HCEC 1CT (cell line): Measurements from ENCODE around the gene CRIP3.
A peak's percentile ranks its signal among the peaks of the same experiment; 100 is the strongest.

Source experiments
- DNase-seq: peaks from one replicate; pipeline ENCODE4 v3.0.0-alpha.2; 2017

The CRIP3 gene

DNA sequence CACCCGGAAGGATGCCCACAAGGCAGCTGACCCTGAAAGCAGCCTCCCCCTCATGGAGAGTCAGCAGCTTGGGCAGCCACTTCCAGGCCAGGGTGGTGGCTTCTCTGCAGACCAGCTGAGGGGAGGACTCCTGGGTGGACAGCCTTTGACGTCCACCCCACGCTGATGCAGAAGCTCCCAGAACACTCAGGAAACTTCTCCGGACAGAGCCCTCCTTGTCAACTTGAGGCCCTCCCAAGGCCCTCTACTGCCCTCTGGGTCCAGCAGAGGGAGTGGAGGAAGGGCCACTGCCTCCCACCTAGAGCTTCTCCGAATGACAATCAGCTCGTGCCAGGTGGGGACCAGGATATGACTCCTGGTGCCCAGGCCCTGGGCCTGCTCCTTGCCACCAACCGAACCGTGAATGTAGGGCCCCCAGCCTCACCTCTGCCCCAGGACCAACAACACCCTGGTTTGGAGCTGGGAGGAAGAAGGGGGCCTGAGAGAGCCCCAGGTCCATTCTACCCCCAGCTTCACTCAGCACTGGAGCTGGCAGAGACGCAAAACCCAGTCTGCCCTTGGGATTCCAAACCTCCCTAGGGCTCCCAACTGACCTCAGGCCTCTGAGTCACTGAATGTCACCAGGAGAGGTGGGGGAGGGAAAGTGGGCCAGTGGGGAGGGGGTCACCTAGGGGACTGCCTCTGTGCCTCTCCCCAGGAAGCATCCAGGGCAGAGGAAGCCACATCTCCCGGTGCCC lies 21.5 kb downstream of the CRIP3 start:
- no peak for DNase-seq

DNA sequence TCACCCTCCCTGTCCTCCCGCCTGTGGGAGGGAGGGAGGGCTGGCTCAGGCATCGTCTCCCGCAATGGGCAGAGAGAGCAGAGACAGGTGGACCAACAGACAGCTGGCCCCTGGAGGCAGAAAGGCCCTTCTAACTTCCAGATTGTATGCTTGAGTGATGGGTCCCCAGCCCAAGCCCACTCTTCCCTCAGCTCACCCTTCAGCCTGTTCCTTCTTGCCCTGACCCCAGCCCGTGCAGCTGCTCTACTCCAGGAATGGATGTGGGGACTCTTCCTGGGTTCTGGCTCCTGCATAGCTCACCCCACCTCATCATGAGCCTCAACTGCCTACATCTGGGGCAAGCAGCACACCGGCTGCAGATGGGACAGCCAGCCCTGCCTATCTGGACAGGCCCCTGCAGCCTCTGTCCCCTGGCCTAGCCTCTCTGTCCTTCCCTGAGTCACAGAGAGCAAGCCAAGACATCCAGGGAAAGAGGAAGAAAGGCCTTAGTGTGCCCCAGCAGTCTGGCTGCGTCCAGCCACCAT lies 22.1 kb downstream of the CRIP3 start:
- DNase-seq = no peak

DNA sequence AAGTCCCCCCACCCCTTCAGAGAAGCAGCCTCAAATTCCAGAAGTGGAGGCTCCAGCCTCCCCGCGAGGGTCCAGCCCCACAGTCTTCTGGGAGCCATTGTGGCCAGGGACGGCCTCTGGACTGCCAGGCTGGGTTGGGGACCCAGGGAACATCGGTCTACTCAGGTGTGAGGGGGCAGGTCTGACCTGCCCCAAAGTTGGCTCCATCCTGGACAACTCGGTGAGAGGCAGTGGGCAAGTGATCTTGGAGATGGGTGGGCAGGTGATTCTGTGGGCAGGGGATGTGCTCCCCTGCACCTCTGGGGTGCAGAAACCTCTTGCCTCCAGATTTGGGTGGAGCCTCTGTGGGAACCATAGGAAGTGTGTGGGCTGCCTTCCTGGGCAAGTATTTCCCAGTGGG lies 22.8 kb downstream of the CRIP3 start:
- no peak for DNase-seq

DNA sequence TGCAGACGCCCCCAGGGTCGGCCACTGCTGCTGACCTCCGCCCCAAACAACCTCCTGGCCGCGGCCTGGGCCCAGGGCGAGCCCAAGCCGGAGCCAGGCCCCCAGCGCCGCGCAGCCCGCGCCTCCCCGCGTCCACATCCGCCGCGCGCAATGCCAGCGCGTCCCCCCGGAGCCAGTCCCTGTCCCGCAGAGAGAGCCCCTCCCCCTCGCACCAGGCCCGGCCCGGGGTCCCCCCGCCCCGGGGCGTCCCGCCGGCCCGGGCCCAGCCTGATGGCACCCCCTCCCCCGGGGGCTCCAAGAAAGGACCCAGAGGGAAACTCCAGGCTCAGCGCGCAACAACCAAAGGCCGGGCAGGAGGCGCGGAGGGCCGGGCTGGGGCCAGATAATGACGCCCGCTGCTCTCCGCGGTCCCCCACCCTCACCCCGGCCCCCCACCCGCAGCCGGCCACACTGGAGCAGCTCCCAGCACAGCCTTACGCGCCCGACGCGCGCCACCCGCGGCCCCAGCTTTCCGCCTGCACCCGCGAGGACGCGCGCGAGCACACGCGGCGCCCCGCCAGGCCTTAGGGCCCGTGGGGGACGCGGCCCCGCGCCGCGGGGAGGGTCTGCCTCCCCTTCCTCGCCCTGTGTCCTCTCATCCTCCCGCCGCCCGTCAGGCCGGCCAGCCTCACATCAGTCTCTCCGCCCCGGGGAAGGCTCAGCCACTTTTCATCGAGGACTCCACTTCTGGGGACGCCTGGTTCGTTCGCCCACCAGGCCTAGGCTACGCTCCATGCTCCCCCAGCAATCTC lies 23.4 kb downstream of the CRIP3 start:
- DNase-seq = no peak

DNA sequence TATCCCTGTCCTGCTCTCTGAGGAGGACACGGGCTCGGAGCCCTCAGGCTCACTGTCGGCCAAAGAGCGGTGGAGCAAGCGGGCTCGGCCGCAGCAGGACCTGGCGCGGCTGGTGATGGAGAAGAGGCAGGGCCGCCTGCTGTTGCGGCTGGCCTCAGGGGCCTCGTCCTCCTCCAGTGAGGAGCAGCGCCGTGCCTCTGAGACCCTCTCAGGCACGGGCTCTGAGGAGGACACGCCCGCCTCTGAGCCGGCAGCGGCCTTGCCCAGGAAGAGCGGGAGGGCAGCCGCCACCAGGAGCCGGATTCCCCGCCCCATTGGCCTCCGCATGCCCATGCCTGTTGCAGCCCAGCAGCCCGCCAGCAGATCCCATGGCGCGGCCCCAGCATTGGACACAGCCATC lies 24.7 kb downstream of the CRIP3 start:
- no peak for DNase-seq

DNA sequence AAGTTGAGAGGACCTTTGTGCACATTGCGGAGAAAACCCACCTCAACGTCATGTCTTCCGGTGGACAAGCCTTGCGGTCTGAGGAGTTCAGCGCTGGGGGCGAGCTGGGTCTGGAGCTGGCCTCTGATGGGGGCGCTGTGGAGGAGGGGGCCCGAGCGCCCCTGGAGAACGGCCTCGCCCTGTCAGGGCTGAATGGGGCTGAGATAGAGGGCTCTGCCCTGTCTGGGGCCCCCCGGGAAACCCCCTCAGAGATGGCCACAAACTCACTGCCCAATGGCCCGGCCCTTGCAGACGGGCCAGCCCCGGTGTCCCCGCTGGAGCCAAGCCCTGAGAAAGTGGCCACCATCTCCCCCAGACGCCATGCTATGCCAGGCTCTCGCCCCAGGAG lies 25.1 kb downstream of the CRIP3 start:
- no peak for DNase-seq

DNA sequence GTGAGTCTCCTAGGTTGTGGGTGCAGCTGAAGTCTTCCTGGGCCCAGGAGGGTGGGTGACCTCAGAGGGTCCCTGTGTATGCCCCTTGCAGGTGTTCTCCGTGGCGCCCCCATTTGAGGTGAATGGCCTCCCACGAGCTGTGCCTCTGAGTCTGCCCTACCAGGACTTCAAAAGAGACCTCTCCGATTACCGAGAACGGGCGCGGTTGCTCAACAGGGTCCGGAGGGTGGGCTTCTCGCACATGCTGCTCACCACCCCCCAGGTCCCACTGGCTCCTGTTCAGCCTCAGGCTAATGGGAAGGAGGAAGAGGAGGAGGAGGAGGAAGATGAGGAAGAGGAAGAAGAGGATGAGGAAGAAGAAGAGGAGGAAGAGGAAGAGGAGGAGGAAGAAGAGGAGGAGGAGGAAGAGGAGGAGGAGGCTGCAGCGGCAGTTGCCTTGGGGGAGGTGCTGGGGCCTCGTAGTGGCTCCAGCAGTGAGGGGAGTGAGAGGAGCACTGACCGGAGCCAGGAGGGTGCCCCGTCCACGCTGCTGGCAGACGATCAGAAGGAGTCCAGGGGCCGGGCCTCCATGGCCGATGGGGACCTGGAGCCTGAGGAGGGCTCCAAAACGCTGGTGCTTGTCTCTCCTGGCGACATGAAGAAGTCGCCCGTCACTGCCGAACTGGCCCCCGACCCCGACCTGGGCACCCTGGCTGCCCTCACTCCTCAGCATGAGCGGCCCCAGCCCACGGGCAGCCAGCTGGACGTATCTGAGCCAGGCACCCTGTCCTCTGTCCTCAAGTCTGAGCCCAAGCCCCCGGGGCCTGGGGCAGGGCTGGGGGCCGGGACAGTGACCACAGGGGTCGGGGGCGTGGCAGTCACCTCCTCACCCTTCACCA lies 25.8 kb downstream of the CRIP3 start:
- no peak for DNase-seq

DNA sequence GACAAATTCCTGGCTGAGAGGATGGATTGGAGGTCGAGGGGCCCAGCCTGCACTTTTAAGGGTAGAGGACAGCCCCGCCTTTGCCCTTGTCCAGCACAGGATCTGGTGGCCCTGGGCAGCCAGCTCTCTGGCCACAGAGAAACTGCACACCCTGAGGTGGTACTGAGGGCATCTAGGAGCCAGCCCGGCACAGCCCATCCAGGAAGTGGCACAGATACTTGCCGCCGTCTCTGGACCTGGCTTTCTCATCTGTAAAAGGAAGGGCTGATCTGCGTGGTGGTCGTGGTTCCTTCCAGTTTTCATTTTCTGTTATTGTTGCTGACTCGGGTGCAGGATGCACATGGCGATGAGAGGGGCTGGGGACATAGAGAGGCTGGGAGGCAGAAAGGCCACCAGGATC lies 26.6 kb downstream of the CRIP3 start:
- DNase-seq = no peak

DNA sequence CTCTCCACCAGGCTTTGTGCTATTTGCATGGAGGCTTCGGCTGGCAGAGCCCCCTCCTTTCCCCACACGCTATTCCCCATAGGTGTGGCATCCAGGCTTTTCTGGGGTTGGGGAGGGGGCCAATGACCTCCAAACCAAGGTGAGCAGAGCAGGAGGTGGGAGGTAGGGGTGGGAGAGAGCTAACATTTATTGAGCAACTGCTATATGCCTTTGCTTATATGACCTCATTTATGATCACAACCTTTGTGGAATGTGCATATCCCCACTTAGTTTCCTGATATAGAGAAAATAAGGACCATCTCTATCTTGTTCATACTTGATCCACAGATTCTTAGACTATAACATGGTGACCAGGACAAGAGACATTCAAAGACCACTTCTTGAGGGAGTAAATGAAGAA lies 28.4 kb downstream of the CRIP3 start:
- no peak for DNase-seq

DNA sequence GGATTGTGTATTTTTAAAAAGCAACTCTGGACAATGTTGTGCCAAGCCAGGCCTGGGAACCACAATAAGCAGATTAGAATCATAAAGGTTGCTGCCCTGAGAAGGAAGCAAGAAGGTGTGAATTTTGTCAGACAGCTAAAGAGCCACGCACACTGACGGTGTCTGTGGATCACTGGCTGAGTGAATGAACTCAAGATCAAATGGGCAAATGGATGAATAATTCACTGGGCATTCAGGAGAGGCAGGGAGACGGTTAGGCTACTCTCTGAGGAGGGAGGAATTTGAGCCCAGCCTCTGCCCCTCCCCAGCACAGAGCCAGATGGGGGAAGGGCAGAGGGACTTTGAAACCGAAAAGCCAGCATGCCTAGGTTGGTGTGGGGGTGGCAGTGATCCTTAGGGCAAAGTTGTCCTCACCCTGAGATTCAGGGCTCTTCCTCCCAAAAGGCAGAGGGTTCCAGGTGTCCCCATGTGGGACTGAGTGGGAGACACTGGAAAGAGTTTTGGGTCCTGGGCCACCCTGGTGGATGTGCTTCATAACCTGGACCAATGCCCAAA lies 30.0 kb downstream of the CRIP3 start:
- DNase-seq = peak; percentile 29

DNA sequence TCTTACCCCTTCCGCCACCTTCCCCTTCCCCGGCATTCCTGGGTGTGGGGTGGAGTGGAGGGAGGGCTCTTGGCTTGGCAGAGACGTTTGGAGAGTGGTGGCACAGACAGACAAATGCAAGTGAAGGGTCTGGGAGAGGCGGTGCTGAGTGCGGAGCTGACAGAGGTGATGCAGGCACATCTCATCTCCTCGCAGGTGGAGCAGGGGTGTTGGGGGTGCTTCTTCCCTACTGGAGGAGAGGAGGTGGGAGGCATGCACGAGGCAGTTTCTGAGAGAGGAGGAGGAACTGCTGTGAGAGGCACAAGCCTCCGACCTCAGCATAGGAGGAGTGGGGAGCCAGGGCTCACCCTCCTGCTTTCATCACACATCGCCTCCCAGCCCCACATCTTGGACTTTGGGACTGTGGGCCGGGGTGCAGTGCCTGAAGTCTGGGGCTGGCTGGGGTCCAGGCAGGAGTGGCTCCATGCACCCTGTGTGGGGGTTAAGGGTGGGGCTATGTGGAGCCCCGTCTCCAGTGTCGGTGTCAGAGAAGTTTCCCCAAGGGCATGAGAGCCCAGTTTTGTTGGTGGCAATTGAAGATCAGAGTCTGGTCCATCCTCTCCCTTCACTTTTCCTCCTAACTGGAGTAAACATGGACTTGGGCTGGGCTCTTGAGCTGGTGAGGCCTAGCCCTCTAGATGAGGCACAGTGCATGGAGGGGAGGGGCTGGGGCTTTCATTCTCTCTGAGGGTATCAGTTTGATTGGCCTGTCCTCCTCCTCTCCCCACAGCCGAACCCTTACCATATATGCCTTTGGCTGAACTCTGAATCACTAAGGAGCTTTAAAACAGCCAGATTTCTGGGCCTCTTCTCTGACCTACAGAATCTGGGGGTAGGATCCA lies 30.7 kb downstream of the CRIP3 start:
- no peak for DNase-seq

DNA sequence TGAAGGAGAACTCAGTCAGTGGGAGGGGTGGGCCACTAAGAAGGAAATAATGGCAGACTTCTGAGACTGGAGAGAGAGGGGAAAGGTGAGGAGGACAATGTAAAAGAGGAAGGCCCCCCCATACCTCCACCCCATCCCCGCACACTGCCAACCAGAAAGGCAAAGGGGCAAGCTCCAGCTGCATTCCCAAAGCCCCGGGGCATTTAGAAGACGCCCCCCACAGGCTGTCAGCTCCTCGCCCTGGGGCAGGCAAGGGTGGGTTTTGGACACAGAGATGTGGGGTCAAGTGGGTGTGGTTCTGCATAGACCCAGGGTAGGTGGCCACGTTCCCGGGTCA lies 31.4 kb downstream of the CRIP3 start:
- DNase-seq = no peak

DNA sequence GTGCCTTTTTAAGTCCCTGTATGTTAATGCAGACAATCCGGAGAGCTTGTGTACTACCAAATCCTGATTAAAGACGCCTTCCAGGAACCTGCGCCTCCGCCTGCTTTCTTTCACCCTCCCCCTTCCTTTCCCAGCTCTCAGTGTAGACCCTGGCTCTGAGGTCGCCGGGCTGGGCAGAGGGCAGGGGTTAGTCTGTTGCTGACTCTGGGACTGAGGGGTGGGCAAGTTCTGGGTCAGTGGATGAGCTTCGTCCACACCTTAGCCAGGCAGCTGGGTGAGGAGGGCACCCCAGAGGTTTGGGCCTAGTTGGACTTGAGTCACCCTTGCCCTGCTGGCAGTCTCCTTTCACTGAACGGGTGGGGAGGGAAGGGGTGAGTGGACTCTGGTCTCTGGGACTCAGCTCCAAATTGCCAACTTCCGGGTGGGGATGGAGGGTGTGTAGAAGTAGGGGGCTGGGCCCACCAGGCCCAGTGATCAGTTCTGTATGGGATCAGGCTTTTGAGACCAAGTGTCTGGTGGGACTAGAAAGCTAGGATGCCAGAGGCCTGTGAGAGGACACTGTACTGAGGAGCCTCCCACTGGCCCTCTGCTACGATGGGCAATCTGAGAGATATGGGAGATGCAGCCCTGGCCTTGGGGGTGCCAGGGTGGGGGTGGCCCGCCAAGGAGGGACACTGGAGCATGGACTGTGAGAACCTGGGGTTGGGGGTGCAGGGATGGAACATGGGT lies 31.9 kb downstream of the CRIP3 start:
- no peak for DNase-seq

DNA sequence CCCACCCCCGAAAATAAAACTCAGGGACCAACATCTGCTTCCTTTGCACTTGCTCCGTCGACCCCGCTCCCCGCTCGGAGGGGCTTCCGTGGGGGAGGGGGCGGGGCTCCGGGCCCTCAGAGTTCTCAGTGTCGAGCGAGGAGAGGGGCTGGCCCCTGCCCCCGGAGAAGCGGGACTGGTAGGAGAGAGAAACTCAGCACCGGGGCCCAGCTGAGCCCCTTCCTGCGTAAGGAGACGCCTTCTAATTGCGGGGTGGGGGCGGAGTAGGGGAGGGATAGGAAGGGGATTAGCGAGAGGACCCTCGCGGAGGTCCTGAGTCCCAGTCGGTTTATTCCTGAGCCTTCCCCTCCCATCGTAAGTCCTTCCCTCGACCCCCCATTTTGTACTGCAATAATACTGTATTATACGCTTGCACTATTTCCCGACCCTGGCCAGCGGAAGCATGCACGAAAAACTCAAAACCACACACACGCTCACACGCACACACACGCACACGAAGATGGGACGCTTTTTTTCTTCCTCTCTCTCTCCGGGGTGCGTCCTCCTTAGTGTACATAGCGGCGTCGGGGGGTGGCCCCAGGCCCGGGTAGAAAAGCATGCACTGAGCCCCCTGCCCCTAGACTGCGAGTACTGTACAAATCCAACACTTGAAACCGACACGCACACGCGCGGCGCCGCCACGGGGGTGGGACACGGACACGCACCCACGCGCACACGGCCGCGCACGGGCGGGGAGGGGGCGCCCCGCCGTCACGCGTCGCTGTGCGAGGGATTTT lies 32.6 kb downstream of the CRIP3 start:
- DNase-seq = no peak

DNA sequence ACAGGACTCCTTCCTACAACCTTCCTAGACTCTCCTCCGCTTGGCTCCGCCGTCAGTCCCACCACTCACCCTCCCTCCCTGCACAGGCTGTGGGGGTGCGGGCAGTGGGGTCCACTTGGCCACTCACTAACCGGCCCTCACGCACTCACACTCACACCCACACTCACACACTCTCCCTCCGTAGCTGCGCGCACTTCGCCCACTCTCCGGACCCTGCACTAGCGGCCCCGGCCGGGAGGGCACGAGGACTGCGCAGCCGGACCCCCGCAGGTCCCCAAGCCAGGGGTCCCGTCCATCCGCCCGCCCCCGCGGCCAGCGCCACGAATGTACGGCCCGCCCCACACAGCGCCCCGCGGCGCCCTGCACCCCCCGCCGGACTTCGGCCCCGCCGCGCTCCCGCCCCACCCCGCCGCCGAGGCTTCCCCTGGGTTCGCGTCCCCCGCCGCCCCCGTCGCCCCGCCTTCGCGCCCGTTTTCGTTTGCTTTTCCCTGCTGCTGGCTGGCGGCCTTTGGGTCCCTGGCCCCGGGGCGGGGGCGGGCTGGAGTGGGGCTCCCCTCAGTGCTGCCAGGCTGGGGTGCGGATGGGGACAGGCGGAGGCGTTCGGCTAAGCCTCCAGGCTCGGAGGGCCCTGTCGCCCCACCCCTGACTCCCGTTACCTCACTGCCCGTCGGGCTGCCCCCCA lies 33.6 kb downstream of the CRIP3 start:
- DNase-seq = no peak

DNA sequence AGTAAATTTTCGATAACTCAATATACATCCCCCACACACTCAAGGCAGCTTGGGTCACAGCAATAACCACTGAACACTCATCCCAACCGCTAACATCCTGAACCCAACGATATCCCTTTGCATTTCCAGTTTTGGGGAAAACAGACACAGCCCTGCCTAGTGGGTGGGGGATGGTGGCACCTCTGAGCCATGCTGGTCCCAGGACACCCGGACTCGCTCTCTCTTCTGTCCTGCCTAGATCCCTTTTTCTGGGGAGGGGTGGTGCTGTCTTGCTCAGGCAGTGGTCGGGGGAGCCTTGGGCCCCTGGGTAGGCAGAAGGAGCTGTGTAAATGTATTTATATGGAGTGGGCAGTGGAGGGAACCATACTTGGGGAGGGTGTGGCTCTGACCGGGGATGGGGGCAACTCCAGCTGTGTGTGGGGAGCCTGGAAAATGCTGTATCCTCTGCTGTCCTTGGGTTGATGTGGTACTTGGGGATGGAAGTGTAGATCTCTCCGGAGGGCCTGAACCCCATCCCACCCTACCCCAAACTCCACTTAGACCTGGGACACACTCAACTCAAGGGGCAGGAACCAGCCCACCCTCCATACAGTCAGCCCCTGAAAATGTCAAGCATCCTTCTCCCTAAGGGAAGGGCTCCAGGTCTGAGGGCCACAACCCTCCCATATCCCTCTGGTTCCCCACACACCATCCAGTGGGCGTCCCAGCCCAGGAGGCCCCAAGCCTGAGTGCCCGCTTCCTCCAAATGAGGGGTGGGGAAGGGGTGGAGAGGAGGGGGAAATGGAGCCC lies 34.3 kb downstream of the CRIP3 start:
- DNase-seq = no peak

DNA sequence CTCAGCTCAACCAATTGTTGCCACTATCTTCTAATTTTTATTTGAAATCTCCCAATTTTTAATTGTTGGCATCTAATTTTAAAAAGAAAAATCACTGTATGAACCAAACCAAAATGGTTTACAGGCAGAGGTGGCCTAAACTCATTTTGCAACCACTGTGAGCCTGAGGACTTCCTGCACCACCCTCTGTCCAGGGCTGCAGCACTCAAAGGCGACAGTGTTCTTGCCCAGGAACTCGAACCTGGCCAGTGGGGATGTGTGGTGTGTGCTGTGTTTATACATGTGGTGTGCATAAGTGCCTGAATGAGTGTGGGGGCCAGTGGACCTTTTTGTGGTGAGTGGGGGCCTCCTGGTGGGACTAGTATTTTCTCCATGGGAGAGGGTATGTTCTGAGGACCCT lies 34.9 kb downstream of the CRIP3 start:
- no peak for DNase-seq

DNA sequence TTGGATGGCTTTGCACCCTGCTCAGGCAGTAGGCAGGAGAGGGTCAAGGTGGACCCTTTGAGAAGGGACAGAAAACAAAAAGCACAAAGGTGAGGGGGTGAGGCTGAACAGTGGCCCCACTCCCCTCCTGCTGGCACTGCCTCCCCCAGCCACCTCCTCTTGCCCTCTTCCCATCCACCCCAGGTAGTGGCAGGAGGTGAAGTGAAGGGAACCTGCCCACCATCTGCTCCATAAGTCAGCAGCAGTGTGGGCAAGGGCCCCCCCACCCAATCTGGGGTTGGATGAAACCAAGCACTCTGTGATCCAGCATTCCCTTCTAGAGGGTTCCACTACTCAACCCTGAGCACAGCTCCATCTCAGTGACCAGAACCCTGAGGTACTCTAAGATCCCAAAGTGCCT lies 36.7 kb downstream of the CRIP3 start:
- DNase-seq = no peak
